ENCODE data around the gene LRRC3C. TPM values are rescaled to one million over a fixed set of nuclear protein-coding genes. Genes with fewer than 3 reads are reported as not detected.

The LRRC3C gene
- polyA plus RNA-seq, 3 donors: not detected

GRCh38 chr17:39943702-39944392, 16.3 kb downstream of the LRRC3C start:
- no peaks in the 10 kb centered on the region for H3K36me3 Mint-ChIP-seq
- no peak overlapping the region for H3K4me3 ChIP-seq (replicated peaks in 1 of 3; ENCODE audit: low read depth in 2 of 3, low read length in 3 of 3)
- H3K9me3 ChIP-seq (replicated peaks in 1 of 2; ENCODE audit: control insufficient read depth in 1 of 2, insufficient read depth in 1 of 2, low read length in 2 of 2): no peaks in the 10 kb centered on the region
- H3K27ac ChIP-seq (ENCODE audit: low read depth in 1 of 2, low read length in 2 of 2): no peak overlapping the region
- H3K27me3 ChIP-seq (ENCODE audit: control insufficient read depth in 2 of 2, insufficient read depth in 2 of 2, low read length in 2 of 2): no peaks in the 10 kb centered on the region
- no peak for DNase-seq
- no peaks in the 10 kb centered on the region for H3K4me1 ChIP-seq (ENCODE audit: control insufficient read depth in 1 of 2, insufficient read depth in 2 of 2, low read length in 2 of 2)
- no peak overlapping the region for H3K9ac ChIP-seq (ENCODE audit: insufficient read depth, low read length, poor library complexity, severe bottlenecking)
- H3K27me3 Mint-ChIP-seq (ENCODE audit: low read depth in 3 of 3): peaks cover 3 to 8% (median 6%) of the 10 kb centered on the region in 3 donors
- no peak overlapping the region for H2AFZ ChIP-seq (ENCODE audit: insufficient read depth, low read depth, low read length, poor library complexity, severe bottlenecking)
- H3K36me3 ChIP-seq (replicated peaks in 1 of 2; ENCODE audit: control insufficient read depth in 1 of 2, insufficient read depth in 2 of 2, low read length in 2 of 2): no peaks in the 10 kb centered on the region
- TF ChIP-seq CTCF (IDR thresholded peaks at IDR 0.05): no peak
- H4K20me1 ChIP-seq (ENCODE audit: insufficient read depth, low read length): no peaks in the 10 kb centered on the region
- WGBS (ENCODE audit: insufficient coverage): 93% methylated on average over 13 of the region's 14 CpGs
- no peak overlapping the region for H3K4me3 Mint-ChIP-seq
- H3K27ac Mint-ChIP-seq: peak overlapping the region in 2 of 7 donors; percentile 38 to 51
- intact Hi-C loops (cut with micrococcal nuclease): no loop called here
- H3K79me2 ChIP-seq (ENCODE audit: insufficient read depth, low read length): no peaks in the 10 kb centered on the region
- H3K4me1 Mint-ChIP-seq: peaks cover 3% of the 10 kb centered on the region
- H3K4me2 ChIP-seq (replicated peaks; ENCODE audit: extremely low read depth, low read length, poor library complexity, severe bottlenecking): no peak overlapping the region
- H3K9me3 Mint-ChIP-seq: peaks cover 0 to 1% (median 0%) of the 10 kb centered on the region in 7 donors

- intact Hi-C loops (cut with micrococcal nuclease): no loop called here
- Mint-ChIP-seq H3K4me3 (no peak overlapping the region), H3K27ac (peak overlapping the region in 1 of 7 donors; percentile 38), H3K9me3 (peaks cover 0 to 1% (median 0%) of the 10 kb centered on the region in 7 donors), H3K36me3 (no peaks in the 10 kb centered on the region), H3K27me3 (ENCODE audit: low read depth in 3 of 3) (peaks cover 3 to 6% (median 6%) of the 10 kb centered on the region in 3 donors), H3K4me1 (peaks cover 5% of the 10 kb centered on the region)
- H3K4me2 ChIP-seq (replicated peaks; ENCODE audit: extremely low read depth, low read length, poor library complexity, severe bottlenecking): no peak overlapping the region
- no peak overlapping the region for H2AFZ ChIP-seq (ENCODE audit: insufficient read depth, low read depth, low read length, poor library complexity, severe bottlenecking)
- H3K9ac ChIP-seq (ENCODE audit: insufficient read depth, low read length, poor library complexity, severe bottlenecking): no peak overlapping the region
- 93% methylated on average over 16 of the region's 16 CpGs for WGBS (ENCODE audit: insufficient coverage)
- no peak for TF ChIP-seq CTCF (IDR thresholded peaks at IDR 0.05)
- H3K27ac ChIP-seq (ENCODE audit: low read depth in 1 of 2, low read length in 2 of 2): no peak overlapping the region
- no peak for DNase-seq
- no peaks in the 10 kb centered on the region for H3K9me3 ChIP-seq (replicated peaks in 1 of 2; ENCODE audit: control insufficient read depth in 1 of 2, insufficient read depth in 1 of 2, low read length in 2 of 2)
- no peaks in the 10 kb centered on the region for H3K4me1 ChIP-seq (ENCODE audit: control insufficient read depth in 1 of 2, insufficient read depth in 2 of 2, low read length in 2 of 2)
- H3K4me3 ChIP-seq (replicated peaks in 1 of 3; ENCODE audit: low read depth in 2 of 3, low read length in 3 of 3): no peak overlapping the region
- no peaks in the 10 kb centered on the region for H3K79me2 ChIP-seq (ENCODE audit: insufficient read depth, low read length)
- no peaks in the 10 kb centered on the region for H3K36me3 ChIP-seq (replicated peaks in 1 of 2; ENCODE audit: control insufficient read depth in 1 of 2, insufficient read depth in 2 of 2, low read length in 2 of 2)
- no peaks in the 10 kb centered on the region for H3K27me3 ChIP-seq (ENCODE audit: control insufficient read depth in 2 of 2, insufficient read depth in 2 of 2, low read length in 2 of 2)
- no peaks in the 10 kb centered on the region for H4K20me1 ChIP-seq (ENCODE audit: insufficient read depth, low read length)
Measured at GRCh38 chr17:39944393-39944711, 16.8 kb downstream of the LRRC3C start.
